Osteocyte (in vitro differentiated cells): ENCODE measurements around the gene SPATS2. TPM values are rescaled to one million over a fixed set of nuclear protein-coding genes. Genes with fewer than 3 reads are reported as not detected.

Experiments
- DNase-seq: peaks from one replicate; pipeline ENCODE4 v3.0.0; 2021; ENCODE audit warnings: mixed read lengths; ENCODE audit not compliant: unreplicated experiment; ENCODE audit errors: extremely low spot score
- H3K27ac Mint-ChIP-seq: one replicate; pipeline ENCODE4 v1.8.0; 2021; ENCODE audit warnings: mild to moderate bottlenecking, mixed read lengths; ENCODE audit not compliant: unreplicated experiment
- H3K27me3 Mint-ChIP-seq: one replicate; pipeline ENCODE4 v1.8.0; 2021; ENCODE audit warnings: mixed read lengths; ENCODE audit not compliant: unreplicated experiment
- H3K36me3 Mint-ChIP-seq: one replicate; pipeline ENCODE4 v1.8.0; 2021; ENCODE audit warnings: mixed read lengths; ENCODE audit not compliant: unreplicated experiment
- H3K4me1 Mint-ChIP-seq: one replicate; pipeline ENCODE4 v1.8.0; 2021; ENCODE audit warnings: mixed read lengths; ENCODE audit not compliant: unreplicated experiment
- H3K4me3 Mint-ChIP-seq: one replicate; pipeline ENCODE4 v1.8.0; 2021; ENCODE audit warnings: mild to moderate bottlenecking, moderate library complexity, mixed read lengths; ENCODE audit not compliant: unreplicated experiment
- H3K9me3 Mint-ChIP-seq: one replicate; pipeline ENCODE4 v1.8.0; 2021; ENCODE audit warnings: mixed read lengths; ENCODE audit not compliant: unreplicated experiment
- CTCF ChIP-seq: fragments of 200-600 bp; sonication (generic); IDR thresholded peaks from 2 replicates; pipeline ENCODE4 v1.5.0; 2021; ENCODE audit warnings: antibody characterized with exemption, mild to moderate bottlenecking, moderate library complexity
- total RNA-seq: library from RNA; stranded (reverse); gene quantifications from 2 replicates; pipeline ENCODE4 v1.2.1, GENCODE V29; 2021

SPATS2 gene
- total RNA-seq, 1 donor from 2014 or later = 25.6 TPM

- Mint-ChIP-seq H3K4me1 (no peaks in the 10 kb centered on the region), H3K4me3 (no peak overlapping the region), H3K27me3 (no peaks in the 10 kb centered on the region), H3K36me3 (peaks cover 9% of the 10 kb centered on the region), H3K9me3 (peaks cover 3% of the 10 kb centered on the region), H3K27ac (no peak overlapping the region)
- no peak for DNase-seq
- no peak for TF ChIP-seq CTCF
These were observed 71.8 kb downstream of the SPATS2 start for GRCh38 chr12:49439042-49439441.

- H3K27ac Mint-ChIP-seq = no peak overlapping the region
- DNase-seq = no peak
- no peaks in the 10 kb centered on the region for H3K27me3 Mint-ChIP-seq
These were observed 72.8 kb downstream of the SPATS2 start for GRCh38 chr12:49440035-49440434.

GRCh38 chr12:49442915-49443314 is 75.7 kb downstream of the SPATS2 start:
- H3K36me3 Mint-ChIP-seq = peaks cover 13% of the 10 kb centered on the region
- TF ChIP-seq CTCF = no peak
- DNase-seq = no peak
- H3K27me3 Mint-ChIP-seq = no peaks in the 10 kb centered on the region
- no peak overlapping the region for H3K4me3 Mint-ChIP-seq
- H3K27ac Mint-ChIP-seq = no peak overlapping the region
- H3K4me1 Mint-ChIP-seq = no peaks in the 10 kb centered on the region
- peaks cover 4% of the 10 kb centered on the region for H3K9me3 Mint-ChIP-seq

More at GRCh38 chr12:49440035-49440434, 72.8 kb downstream of the SPATS2 start:
- H3K4me3 Mint-ChIP-seq = no peak overlapping the region
- TF ChIP-seq CTCF = no peak
- no peaks in the 10 kb centered on the region for H3K4me1 Mint-ChIP-seq
- H3K9me3 Mint-ChIP-seq = no peaks in the 10 kb centered on the region
- peaks cover 7% of the 10 kb centered on the region for H3K36me3 Mint-ChIP-seq

- no peak for DNase-seq
- peaks cover 4% of the 10 kb centered on the region for H3K9me3 Mint-ChIP-seq
- no peaks in the 10 kb centered on the region for H3K27me3 Mint-ChIP-seq
- no peak overlapping the region for H3K4me3 Mint-ChIP-seq
- no peaks in the 10 kb centered on the region for H3K4me1 Mint-ChIP-seq
- no peak for TF ChIP-seq CTCF
- peaks cover 16% of the 10 kb centered on the region for H3K36me3 Mint-ChIP-seq
- no peak overlapping the region for H3K27ac Mint-ChIP-seq
These were observed 79.3 kb downstream of the SPATS2 start for GRCh38 chr12:49446571-49446970.

GRCh38 chr12:49448858-49449257 is 81.6 kb downstream of the SPATS2 start:
- Mint-ChIP-seq H3K9me3 (peaks cover 4% of the 10 kb centered on the region), H3K4me3 (no peak overlapping the region), H3K36me3 (peaks cover 10% of the 10 kb centered on the region), H3K27me3 (no peaks in the 10 kb centered on the region), H3K27ac (no peak overlapping the region), H3K4me1 (peaks cover 2% of the 10 kb centered on the region)
- no peak for DNase-seq
- TF ChIP-seq CTCF = no peak
